Measurements from ENCODE around the gene FGF14.

FGF14 gene

DNA sequence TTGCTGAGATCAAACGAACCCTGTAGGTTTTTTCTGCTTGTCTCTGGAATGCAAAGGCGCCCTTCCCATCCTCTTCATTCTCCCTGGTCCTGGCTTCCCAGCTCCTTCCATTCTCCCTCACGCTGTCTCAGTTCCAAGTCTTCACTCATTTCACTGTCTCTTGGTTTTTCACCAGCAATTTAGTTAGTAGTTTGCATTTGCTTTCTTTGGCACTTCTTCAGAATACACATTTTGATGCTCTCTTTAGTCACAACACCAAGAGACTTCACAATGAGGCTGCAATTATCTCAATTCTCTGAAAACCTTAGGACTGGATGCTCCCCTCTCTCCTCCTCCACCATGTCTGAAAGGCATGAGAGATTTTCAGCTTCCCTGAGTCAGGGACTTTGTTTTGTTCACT, 470.7 kb downstream of the FGF14 start:
- in situ Hi-C loops (cut with MboI; ENCODE audit: low pct_unique_long_range_greater_than_20kb, low sequenced_read_pairs, unreplicated experiment) = no loop called here
- DNase-seq (ENCODE audit: low spot score) = no peak
- TF ChIP-seq, protein P1, sequence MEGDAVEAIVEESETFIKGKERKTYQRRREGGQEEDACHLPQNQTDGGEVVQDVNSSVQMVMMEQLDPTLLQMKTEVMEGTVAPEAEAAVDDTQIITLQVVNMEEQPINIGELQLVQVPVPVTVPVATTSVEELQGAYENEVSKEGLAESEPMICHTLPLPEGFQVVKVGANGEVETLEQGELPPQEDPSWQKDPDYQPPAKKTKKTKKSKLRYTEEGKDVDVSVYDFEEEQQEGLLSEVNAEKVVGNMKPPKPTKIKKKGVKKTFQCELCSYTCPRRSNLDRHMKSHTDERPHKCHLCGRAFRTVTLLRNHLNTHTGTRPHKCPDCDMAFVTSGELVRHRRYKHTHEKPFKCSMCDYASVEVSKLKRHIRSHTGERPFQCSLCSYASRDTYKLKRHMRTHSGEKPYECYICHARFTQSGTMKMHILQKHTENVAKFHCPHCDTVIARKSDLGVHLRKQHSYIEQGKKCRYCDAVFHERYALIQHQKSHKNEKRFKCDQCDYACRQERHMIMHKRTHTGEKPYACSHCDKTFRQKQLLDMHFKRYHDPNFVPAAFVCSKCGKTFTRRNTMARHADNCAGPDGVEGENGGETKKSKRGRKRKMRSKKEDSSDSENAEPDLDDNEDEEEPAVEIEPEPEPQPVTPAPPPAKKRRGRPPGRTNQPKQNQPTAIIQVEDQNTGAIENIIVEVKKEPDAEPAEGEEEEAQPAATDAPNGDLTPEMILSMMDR (IDR thresholded peaks at IDR 0.05; ENCODE audit: extremely low read depth, insufficient read depth, missing control alignments) = no peak

DNA sequence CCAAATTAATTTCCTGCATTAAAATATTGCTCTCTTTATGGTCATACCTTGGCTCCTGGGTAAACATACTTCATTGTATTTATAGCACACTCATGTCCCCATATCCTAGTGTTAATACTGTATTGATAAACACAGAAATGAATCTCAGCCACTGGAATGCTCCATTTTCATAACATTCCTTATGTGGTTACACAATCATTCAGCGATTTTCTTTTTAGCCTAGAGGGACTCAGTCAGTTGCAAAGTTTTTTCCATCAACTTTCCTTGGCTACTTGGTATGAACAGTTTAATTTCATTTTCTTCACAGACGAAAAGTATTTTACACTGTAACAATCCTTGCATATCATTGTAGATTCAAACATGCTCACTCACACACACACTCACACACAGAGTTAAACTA, 471.5 kb downstream of the FGF14 start:
- in situ Hi-C loops (cut with MboI; ENCODE audit: low pct_unique_long_range_greater_than_20kb, low sequenced_read_pairs, unreplicated experiment) = no loop called here
- no peak for DNase-seq (ENCODE audit: low spot score)
- TF ChIP-seq, protein P1 (IDR thresholded peaks at IDR 0.05; ENCODE audit: extremely low read depth, insufficient read depth, missing control alignments) = no peak

DNA sequence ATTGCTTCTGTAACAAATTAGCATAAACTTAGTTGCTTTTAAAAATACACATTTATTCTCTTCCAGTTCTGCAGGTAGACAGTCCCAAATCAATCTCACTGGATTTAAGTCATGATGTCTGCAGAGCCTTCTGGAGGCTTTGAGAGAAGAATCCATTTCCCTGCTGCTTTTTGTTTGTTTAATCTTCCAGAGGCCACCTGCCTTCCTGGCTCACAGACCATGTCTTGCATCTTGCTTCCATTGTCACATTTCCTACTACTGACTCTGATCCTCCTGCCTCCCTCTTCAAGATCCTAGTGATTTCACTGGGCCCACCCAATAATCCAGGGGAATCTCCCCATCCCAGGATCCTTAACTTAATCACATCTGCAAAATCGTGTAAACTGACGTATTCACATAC, 476.1 kb downstream of the FGF14 start:
- in situ Hi-C loops (cut with MboI; ENCODE audit: low pct_unique_long_range_greater_than_20kb, low sequenced_read_pairs, unreplicated experiment) = no loop called here
- DNase-seq (ENCODE audit: low spot score) = no peak
- TF ChIP-seq, protein P1 (IDR thresholded peaks at IDR 0.05; ENCODE audit: extremely low read depth, insufficient read depth, missing control alignments) = no peak

- DNase-seq (ENCODE audit: low spot score) = no peak
- TF ChIP-seq, protein P1 (IDR thresholded peaks at IDR 0.05; ENCODE audit: extremely low read depth, insufficient read depth, missing control alignments) = no peak
- in situ Hi-C loops (cut with MboI; ENCODE audit: low pct_unique_long_range_greater_than_20kb, low sequenced_read_pairs, unreplicated experiment) = no loop called here
These were observed 482.2 kb downstream of the FGF14 start for GRCh38 chr13:101919541-101920181.

GRCh38 chr13:101917833-101918661, 483.8 kb downstream of the FGF14 start:
- in situ Hi-C loops (cut with MboI; ENCODE audit: low pct_unique_long_range_greater_than_20kb, low sequenced_read_pairs, unreplicated experiment) = no loop called here
- DNase-seq (ENCODE audit: low spot score) = no peak
- TF ChIP-seq, protein P1 (IDR thresholded peaks at IDR 0.05; ENCODE audit: extremely low read depth, insufficient read depth, missing control alignments) = no peak

- TF ChIP-seq, protein P1 (IDR thresholded peaks at IDR 0.05; ENCODE audit: extremely low read depth, insufficient read depth, missing control alignments) = no peak
- no peak for DNase-seq (ENCODE audit: low spot score)
- in situ Hi-C loops (cut with MboI; ENCODE audit: low pct_unique_long_range_greater_than_20kb, low sequenced_read_pairs, unreplicated experiment) = no loop called here
These were observed 484.4 kb downstream of the FGF14 start for GRCh38 chr13:101917475-101917810.

All from GM13977 (cell line).